ENCODE results near the gene ACACA. TPM values are rescaled to one million over a fixed set of nuclear protein-coding genes. Genes with fewer than 3 reads are reported as not detected.
"Not testable (repeated sequence)": the region's sequence is repeated elsewhere in the genome, so short reads cannot be mapped to it uniquely, and the experiment has no call there.

Gene ACACA
- total RNA-seq (ENCODE audit: unreplicated experiment), result 145 TPM
- long read RNA-seq, partial matches to known transcripts, result 1 of 5 reads
- long read RNA-seq, other reads (novel, unspliced or antisense), result 3 of 5 reads

GRCh38 chr17:37406635-37407461 lies at the start of gene ACACA, which contains the start of gene TADA2A:
Gene ACACA, minus strand, starts transcription at chr17:37406836. Its CDS starts 537 bp downstream, at chr17:37406299.
Gene TADA2A, plus strand, starts transcription at chr17:37406886. Its CDS starts 4,480 bp downstream, at chr17:37411366.
- no peak for TF ChIP-seq CTCF (IDR thresholded peaks at IDR 0.05; ENCODE audit: partially characterized antibody, unreplicated experiment)
- peak within 1 kb of the TSS; percentile 93 for H3K27ac Mint-ChIP-seq (ENCODE audit: unreplicated experiment)
- H3K9me3 Mint-ChIP-seq (ENCODE audit: unreplicated experiment), result peaks cover 1% of the 10 kb centered on the region
- no peaks in the 10 kb centered on the region for H3K36me3 Mint-ChIP-seq (ENCODE audit: unreplicated experiment)
- peak; percentile 78 for DNase-seq
- H3K4me1 Mint-ChIP-seq (ENCODE audit: low read depth, unreplicated experiment), result peaks cover 2% of the 10 kb centered on the region
- H3K4me3 Mint-ChIP-seq (ENCODE audit: unreplicated experiment), result peak within 1 kb of the TSS; percentile 98
- H3K27me3 Mint-ChIP-seq (ENCODE audit: unreplicated experiment), result peaks cover 5% of the 10 kb centered on the region

DNA sequence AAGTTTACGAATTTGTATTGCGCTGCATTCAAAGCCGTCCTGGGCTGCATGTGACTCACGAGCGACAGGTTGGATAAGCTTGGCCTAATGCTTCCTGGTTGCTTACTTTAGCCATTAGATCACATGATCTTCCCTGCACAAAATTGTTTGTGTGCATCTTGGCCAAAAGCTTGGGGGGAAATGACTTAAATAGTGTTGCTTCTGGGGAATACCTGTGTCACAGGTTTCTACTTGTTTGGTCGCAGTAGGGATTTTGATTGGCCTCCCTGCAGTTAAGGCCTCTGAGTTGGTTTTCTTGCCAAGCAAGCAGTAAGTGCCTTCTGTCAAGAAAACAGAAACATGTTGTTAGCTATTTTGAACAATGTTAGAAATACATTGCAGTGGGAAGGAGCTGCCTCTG lies 43.5 kb upstream of the ACACA start:
- no peak overlapping the region for H3K27ac Mint-ChIP-seq (ENCODE audit: unreplicated experiment)
- no peak for DNase-seq

DNA sequence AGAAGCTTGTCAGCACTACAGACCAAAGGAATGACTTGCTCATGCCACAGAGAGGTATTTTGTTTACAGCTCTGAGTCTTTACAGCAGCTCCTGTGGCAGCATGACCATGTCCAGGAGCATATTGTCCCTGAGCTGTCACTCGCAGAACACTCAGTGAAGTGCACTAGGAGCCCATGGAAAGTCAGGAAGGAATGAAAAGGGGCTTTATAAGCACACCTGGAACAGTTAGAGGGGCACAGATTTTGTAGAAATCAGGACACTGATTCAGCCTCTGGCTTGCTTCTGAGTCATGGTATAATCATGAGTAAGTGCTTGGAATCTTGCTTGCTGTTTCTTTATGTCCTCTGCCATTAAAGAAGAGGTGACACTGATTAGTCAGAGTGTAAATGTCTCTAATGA lies 41.0 kb upstream of the ACACA start:
- no peak overlapping the region for H3K4me3 Mint-ChIP-seq (ENCODE audit: unreplicated experiment)
- no peaks in the 10 kb centered on the region for H3K4me1 Mint-ChIP-seq (ENCODE audit: low read depth, unreplicated experiment)
- no peaks in the 10 kb centered on the region for H3K27me3 Mint-ChIP-seq (ENCODE audit: unreplicated experiment)
- no peak for TF ChIP-seq CTCF (IDR thresholded peaks at IDR 0.05; ENCODE audit: partially characterized antibody, unreplicated experiment)
- no peak overlapping the region for H3K27ac Mint-ChIP-seq (ENCODE audit: unreplicated experiment)
- H3K36me3 Mint-ChIP-seq (ENCODE audit: unreplicated experiment), result peaks cover 4% of the 10 kb centered on the region
- H3K9me3 Mint-ChIP-seq (ENCODE audit: unreplicated experiment), result no peaks in the 10 kb centered on the region
- DNase-seq, result no peak

More for the DNA sequence above, 43.5 kb upstream of the ACACA start:
- no peak overlapping the region for H3K4me3 Mint-ChIP-seq (ENCODE audit: unreplicated experiment)
- no peaks in the 10 kb centered on the region for H3K9me3 Mint-ChIP-seq (ENCODE audit: unreplicated experiment)
- no peaks in the 10 kb centered on the region for H3K27me3 Mint-ChIP-seq (ENCODE audit: unreplicated experiment)
- no peak for TF ChIP-seq CTCF (IDR thresholded peaks at IDR 0.05; ENCODE audit: partially characterized antibody, unreplicated experiment)
- H3K36me3 Mint-ChIP-seq (ENCODE audit: unreplicated experiment), result peaks cover 5% of the 10 kb centered on the region
- H3K4me1 Mint-ChIP-seq (ENCODE audit: low read depth, unreplicated experiment), result no peaks in the 10 kb centered on the region

- Mint-ChIP-seq H3K27ac (ENCODE audit: unreplicated experiment) (no peak overlapping the region), H3K36me3 (ENCODE audit: unreplicated experiment) (no peaks in the 10 kb centered on the region), H3K9me3 (ENCODE audit: unreplicated experiment) (no peaks in the 10 kb centered on the region), H3K4me1 (ENCODE audit: low read depth, unreplicated experiment) (no peaks in the 10 kb centered on the region), H3K4me3 (ENCODE audit: unreplicated experiment) (no peak overlapping the region), H3K27me3 (ENCODE audit: unreplicated experiment) (no peaks in the 10 kb centered on the region)
- DNase-seq, result no peak
- TF ChIP-seq CTCF (IDR thresholded peaks at IDR 0.05; ENCODE audit: partially characterized antibody, unreplicated experiment), result no peak
These were observed 39.4 kb upstream of the ACACA start for GRCh38 chr17:37446027-37446426.

GRCh38 chr17:37441369-37442014 lies 34.9 kb upstream of the ACACA start:
- H3K4me3 Mint-ChIP-seq (ENCODE audit: unreplicated experiment); H3K27ac Mint-ChIP-seq (ENCODE audit: unreplicated experiment); H3K27me3 Mint-ChIP-seq (ENCODE audit: unreplicated experiment); H3K36me3 Mint-ChIP-seq (ENCODE audit: unreplicated experiment); DNase-seq; H3K4me1 Mint-ChIP-seq (ENCODE audit: low read depth, unreplicated experiment); H3K9me3 Mint-ChIP-seq (ENCODE audit: unreplicated experiment): not testable (repeated sequence)
